Transverse colon (tissue), 4 donors: ENCODE data around the gene CAPN7. TPM values are rescaled to one million over a fixed set of nuclear protein-coding genes. Genes with fewer than 3 reads are reported as not detected.
A peak's percentile ranks its signal among the peaks of the same experiment; 100 is the strongest.

Source experiments
- DNase-seq: peaks from one replicate; pipeline ENCODE4 v3.0.0-alpha.2; 2019
- H3K27ac ChIP-seq, 4 donors: fragments of 200-600 bp; sonication (generic); 2 replicates each; pipeline ENCODE4 v1.5.1; 2016 to 2018; ENCODE audit warnings: inconsistent platforms in 4 of 4
- H3K27me3 ChIP-seq: fragments of 200-600 bp; sonication (generic); 2 replicates; pipeline ENCODE4 v1.5.1; 2017; ENCODE audit warnings: inconsistent platforms
- H3K36me3 ChIP-seq, 4 donors: fragments of 200-600 bp; sonication (generic); 2 replicates each; pipeline ENCODE4 v1.5.1; 2017 to 2019; ENCODE audit warnings: inconsistent platforms in 4 of 4
- H3K4me1 ChIP-seq, 4 donors: fragments of 200-600 bp; sonication (generic); 2 replicates each; pipeline ENCODE4 v1.5.1; 2017 to 2020; ENCODE audit warnings: inconsistent platforms in 4 of 4
- H3K4me3 ChIP-seq, 4 donors: fragments of 200-600 bp; sonication (generic); 1 replicate in 1 of 4; 2 replicates in 3 of 4; pipeline versions ENCODE4 v1.5.1 to v1.6.1; 2017 to 2019; ENCODE audit warnings: inconsistent platforms in 4 of 4
- H3K9me3 ChIP-seq, 2 donors: fragments of 200-600 bp; sonication (generic); 2 replicates each; pipeline ENCODE4 v1.5.1; 2017 to 2019; ENCODE audit warnings: inconsistent platforms in 2 of 2
- CTCF ChIP-seq, 5 experiments: fragments of 200-600 bp in 3 of 5; fragments of 450-650 bp in 2 of 5; sonication (generic) in 3 of 5; IDR thresholded peaks; 1 replicate in 2 of 5; 2 replicates in 3 of 5; pipeline ENCODE4 v1.5.1; 2016 to 2017; ENCODE audit warnings: antibody characterized with exemption in 5 of 5, inconsistent platforms in 3 of 5, mild to moderate bottlenecking in 2 of 5, moderate library complexity in 1 of 5
- EP300 ChIP-seq: sonication (generic); formaldehyde crosslinking; IDR thresholded peaks from one replicate; pipeline ENCODE4 v1.6.1; 2017; ENCODE audit warnings: antibody characterized with exemption, low read depth
- POLR2A ChIP-seq: fragments of 450-650 bp; IDR thresholded peaks from one replicate; pipeline ENCODE4 v1.6.1; 2016; ENCODE audit warnings: antibody characterized with exemption, mild to moderate bottlenecking, moderate library complexity
- POLR2AphosphoS5 ChIP-seq, 3 donors: sonication (generic); formaldehyde crosslinking; IDR thresholded peaks; one replicate each; pipeline ENCODE4 v1.6.1; 2016; ENCODE audit warnings: antibody characterized with exemption in 3 of 3
- WGBS, 2 donors: methylation state at CpG; one replicate each; pipeline ENCODE4 v1.1.5; 2018; ENCODE audit warnings: low coverage in 1 of 2; 5-methylcytosine and 5-hydroxymethylcytosine counted together
- in situ Hi-C, 4 donors: fragments of 200-750 bp; cut with MboI; loops; one replicate each; pipeline versions ENCODE4 v1.15.0 to v1.15.1; 2017; ENCODE audit warnings: low sequenced_read_pairs in 3 of 4, low pct_ligation_motif_present in 1 of 4, low pct_unique_long_range_greater_than_20kb in 1 of 4
- intact Hi-C: fragments of 100-400 bp; cut with DNase I; formaldehyde crosslinking; loops from one replicate; pipeline ENCODE4 v1.15.1; 2023; ENCODE audit warnings: low total_unique reads
- total RNA-seq, 4 donors: library from RNA; depleted of rRNA; stranded (reverse); fragments of >200 nt; gene quantifications; one replicate each; pipeline ENCODE4 v1.1.0, GENCODE V29; 2016

Gene CAPN7
- total RNA-seq, 4 donors from 2014 or later = 12.1 to 78.4 (median 48.8) TPM

- intact Hi-C loops (no loop called here), in situ Hi-C loops (no loop called here)
- WGBS, 2 donors = 80 to 83% methylated on average over 4 to 5 of the region's 5 CpGs
- Histone ChIP-seq H3K4me3 (no peak overlapping the region), H3K27me3 (no peaks in the 10 kb centered on the region), H3K27ac (no peak overlapping the region), H3K9me3 (no peaks in the 10 kb centered on the region), H3K36me3 (no peaks in the 10 kb centered on the region), H3K4me1 (peaks cover 0 to 13% (median 6%) of the 10 kb centered on the region in 4 donors)
- DNase-seq = peak; percentile 39
- no peak for TF ChIP-seq CTCF (IDR thresholded peaks at IDR 0.05)
- TF ChIP-seq POLR2A = no peak
- no peak for TF ChIP-seq POLR2AphosphoS5 (IDR thresholded peaks at IDR 0.05)
- TF ChIP-seq EP300 = no peak
These were observed 78.3 kb downstream of the CAPN7 start for GRCh38 chr3:15284121-15284889.

- Histone ChIP-seq H3K4me1 (peaks cover 0 to 16% (median 6%) of the 10 kb centered on the region in 4 donors), H3K4me3 (no peak overlapping the region), H3K9me3 (no peaks in the 10 kb centered on the region), H3K27me3 (no peaks in the 10 kb centered on the region), H3K36me3 (no peaks in the 10 kb centered on the region), H3K27ac (peak overlapping the region in 1 of 4 donors; percentile 17)
- intact Hi-C loops = no loop called here
- TF ChIP-seq POLR2A (no peak), CTCF (IDR thresholded peaks at IDR 0.05) (no peak), EP300 (no peak), POLR2AphosphoS5 (IDR thresholded peaks at IDR 0.05) (no peak)
- in situ Hi-C loops = no loop called here
- 87 to 88% methylated on average over 3 to 8 of the region's 8 CpGs for WGBS, 2 donors
- DNase-seq = no peak
These were observed 80.0 kb downstream of the CAPN7 start for GRCh38 chr3:15286022-15286421.

GRCh38 chr3:15287565-15288330 lies 81.7 kb downstream of the CAPN7 start:
- H3K4me1 ChIP-seq = peaks cover 7 to 30% (median 12%) of the 10 kb centered on the region in 4 donors
- TF ChIP-seq EP300 (peak; percentile 54), POLR2A (no peak), POLR2AphosphoS5 (IDR thresholded peaks at IDR 0.05) (peak; percentile 57 to 67 (median 63))
- H3K4me3 ChIP-seq = no peak overlapping the region
- in situ Hi-C loops = no loop called here
- no peaks in the 10 kb centered on the region for H3K36me3 ChIP-seq
- WGBS, 2 donors = 67 to 72% methylated on average over 13 of the region's 13 CpGs
- no peaks in the 10 kb centered on the region for H3K27me3 ChIP-seq
- H3K9me3 ChIP-seq = no peaks in the 10 kb centered on the region
- DNase-seq = peak; percentile 57
- intact Hi-C loops = no loop called here
- H3K27ac ChIP-seq = peak overlapping the region; percentile 57 to 68 (median 61)

- 91 to 94% methylated on average over 4 to 10 of the region's 10 CpGs for WGBS, 2 donors
- Histone ChIP-seq H3K4me1 (peaks cover 8 to 37% (median 15%) of the 10 kb centered on the region in 4 donors), H3K27ac (peak overlapping the region; percentile 44 to 68 (median 58)), H3K27me3 (no peaks in the 10 kb centered on the region), H3K4me3 (no peak overlapping the region), H3K36me3 (no peaks in the 10 kb centered on the region), H3K9me3 (no peaks in the 10 kb centered on the region)
- in situ Hi-C loops (no loop called here), intact Hi-C loops (no loop called here)
- no peak for DNase-seq
- no peak for TF ChIP-seq EP300
- no peak for TF ChIP-seq CTCF (IDR thresholded peaks at IDR 0.05)
- TF ChIP-seq POLR2AphosphoS5 (IDR thresholded peaks at IDR 0.05) = no peak
- no peak for TF ChIP-seq POLR2A
These were observed 82.4 kb downstream of the CAPN7 start for GRCh38 chr3:15288331-15289035.
